ENCODE measurements around the gene DBF4B. TPM values are rescaled to one million over a fixed set of nuclear protein-coding genes. Genes with fewer than 3 reads are reported as not detected.

Gene DBF4B, protein sequence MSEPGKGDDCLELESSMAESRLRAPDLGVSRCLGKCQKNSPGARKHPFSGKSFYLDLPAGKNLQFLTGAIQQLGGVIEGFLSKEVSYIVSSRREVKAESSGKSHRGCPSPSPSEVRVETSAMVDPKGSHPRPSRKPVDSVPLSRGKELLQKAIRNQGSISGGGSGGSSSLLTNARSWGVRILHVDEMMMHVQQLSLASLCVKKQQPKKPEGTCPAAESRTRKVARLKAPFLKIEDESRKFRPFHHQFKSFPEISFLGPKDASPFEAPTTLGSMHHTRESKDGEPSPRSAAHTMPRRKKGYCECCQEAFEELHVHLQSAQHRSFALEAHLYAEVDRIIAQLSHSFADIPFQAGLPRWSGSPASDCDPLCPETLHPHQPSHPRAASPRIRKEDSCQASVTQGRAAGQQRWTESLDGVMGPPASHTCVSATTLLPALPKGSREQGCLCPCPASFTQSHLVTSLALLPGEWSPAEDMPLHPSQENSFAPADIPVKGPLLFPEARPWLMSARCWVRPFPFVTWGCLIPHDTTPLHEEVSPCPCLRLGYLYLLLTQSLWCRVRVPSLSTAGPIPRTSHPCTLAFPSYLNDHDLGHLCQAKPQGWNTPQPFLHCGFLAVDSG
- 4.5 and 5.8 TPM in 2 replicates for total RNA-seq

DNA sequence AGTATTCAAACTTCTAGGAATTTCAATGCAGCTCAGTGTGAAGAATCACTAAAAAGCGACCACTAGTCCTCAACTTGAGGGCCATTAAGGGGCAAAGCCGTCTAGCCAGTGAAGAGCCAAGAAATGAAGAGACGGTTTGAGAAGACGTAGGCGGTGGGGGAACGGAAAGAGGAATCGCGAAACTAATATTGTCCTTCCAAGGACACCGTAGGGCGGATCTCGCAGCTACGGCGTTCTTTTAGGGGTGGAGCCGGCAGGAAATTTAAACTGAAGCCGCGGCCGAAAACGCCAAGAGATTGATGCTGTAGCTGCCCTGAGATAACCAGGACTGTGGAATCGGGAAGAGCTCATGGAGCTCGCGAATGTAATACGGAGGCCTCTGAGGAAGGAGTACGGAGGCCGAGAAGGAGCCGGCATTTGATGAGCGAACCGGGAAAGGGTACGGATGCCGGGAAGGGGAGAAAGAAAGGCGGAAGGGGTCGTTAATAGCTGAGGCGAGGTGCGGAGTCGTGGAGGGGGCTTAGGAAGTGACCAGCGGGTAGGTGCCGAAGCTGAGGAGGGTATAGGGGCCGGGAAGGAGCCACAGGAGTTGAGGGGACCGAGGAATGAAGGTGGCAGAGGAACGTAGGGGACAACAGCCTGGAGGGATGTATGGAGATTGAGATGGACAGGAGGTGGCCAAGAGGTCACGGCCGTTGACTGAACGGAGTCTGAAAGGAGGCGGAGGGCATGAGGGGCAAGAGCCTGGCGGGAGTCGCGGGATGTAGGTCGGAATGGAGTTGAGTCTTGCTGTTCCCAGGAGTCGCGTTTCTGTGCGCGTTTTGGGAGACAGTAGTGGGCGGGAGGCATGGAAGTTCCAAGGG is at the start of gene DBF4B:
Gene DBF4B, plus strand, starts transcription at position 265 of the 863 bp plus-strand sequence. Its CDS starts 156 bp downstream, at position 421.

DNA sequence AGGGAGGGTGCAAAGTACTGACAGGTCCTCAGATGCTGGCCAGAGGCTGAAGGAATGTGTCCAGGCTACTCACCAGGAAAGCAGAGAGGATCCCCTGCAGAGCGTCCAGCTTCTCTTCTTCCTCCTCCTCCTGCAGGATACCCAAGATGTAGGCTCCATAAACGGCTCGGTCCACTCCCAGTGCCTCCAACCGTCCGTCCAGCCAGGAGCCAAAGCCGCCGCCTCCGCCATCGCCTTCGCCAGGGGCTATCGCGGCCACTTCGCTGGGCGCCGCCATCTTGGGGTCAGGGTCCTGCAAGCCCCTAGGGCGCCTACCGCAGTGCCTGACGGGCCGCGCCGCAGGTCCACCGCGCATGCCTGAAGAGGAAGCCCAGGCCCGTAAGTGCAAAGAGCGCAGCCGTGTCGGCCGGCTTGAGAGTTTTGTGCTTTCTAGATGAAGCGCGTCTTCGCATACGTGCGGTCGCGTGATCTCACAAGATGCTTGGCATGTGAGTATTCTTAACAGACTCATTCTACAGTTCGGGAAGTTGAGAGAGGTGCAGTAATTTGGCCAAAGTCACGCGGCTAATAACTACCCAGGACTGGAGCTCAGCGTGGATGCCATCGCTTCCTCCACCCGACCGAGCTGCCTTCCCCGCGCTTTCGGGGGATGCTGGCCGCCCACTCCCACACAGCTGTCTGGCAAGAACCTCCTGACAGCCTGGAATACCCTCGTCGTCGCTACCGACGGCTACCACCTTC is 18.8 kb upstream of the DBF4B start, which contains the start of gene CCDC43:
Gene CCDC43, minus strand, starts transcription at position 300 of the 741 bp plus-strand sequence. Its CDS starts 23 bp downstream, at position 277.

DNA sequence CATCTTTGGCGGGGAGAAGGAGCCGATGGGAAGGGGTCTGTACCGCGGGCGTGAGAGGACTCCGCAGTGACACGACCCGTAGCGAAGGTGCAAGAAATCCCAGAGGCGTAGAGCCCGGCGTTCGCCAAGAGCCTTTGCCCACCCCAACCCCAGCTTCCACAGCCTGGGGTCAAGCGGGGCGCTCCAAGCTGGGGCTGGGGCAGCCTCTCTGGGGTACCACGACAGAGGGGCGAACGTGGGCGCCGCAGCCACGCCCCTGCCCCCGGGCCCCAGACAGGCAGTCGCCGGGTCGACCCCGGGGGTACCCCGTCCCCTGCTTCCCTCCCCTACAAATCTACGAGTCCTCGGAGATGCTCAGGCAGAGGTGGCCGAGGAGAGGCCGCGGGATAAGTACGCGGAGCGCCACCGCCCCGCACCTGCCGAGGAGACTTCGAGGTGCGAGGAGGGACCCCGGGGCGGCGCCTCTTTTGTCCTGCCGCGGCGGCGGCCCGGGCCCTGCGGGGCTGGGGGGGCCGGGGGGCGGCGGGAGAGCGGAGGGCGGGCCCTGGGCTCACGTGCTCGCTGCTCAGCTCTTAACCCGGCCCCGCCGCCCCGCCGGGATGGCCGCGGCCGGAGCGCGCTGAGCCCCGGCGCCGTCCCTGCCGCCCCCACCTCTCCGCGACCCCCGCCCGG is 50.1 kb downstream of the DBF4B start, which contains the start of gene ADAM11:
Gene ADAM11, plus strand, starts transcription at position 575 of the 672 bp plus-strand sequence. CDS start 212 bp downstream, outside the sequence.

Other genes starting within 250 kb of the DBF4B start
- gene GPATCH8, start 205.3 kb upstream of the DBF4B start, total RNA-seq, result 7.6 and 22.1 TPM in 2 replicates
- 0.16 and 0.88 TPM in 2 replicates for gene FZD2, start 151.2 kb upstream of the DBF4B start, total RNA-seq
- under 0.01 TPM in 1 of 2 replicates, not detected in the other for gene MEIOC, start 52.2 kb upstream of the DBF4B start, total RNA-seq
- 29.1 and 39.0 TPM in 2 replicates for gene CCDC43, start 18.9 kb upstream of the DBF4B start, total RNA-seq
- under 0.01 and 0.13 TPM in 2 replicates for gene ADAM11, start 50.3 kb downstream of the DBF4B start, total RNA-seq
- 8.1 and 12.6 TPM in 2 replicates for gene GJC1, start 121.6 kb downstream of the DBF4B start, total RNA-seq
- gene HIGD1B, start 139.2 kb downstream of the DBF4B start, total RNA-seq, result not detected in 2 replicates
- 144 and 266 TPM in 2 replicates for gene EFTUD2, start 190.8 kb downstream of the DBF4B start, total RNA-seq
- gene GFAP, start 206.8 kb downstream of the DBF4B start, total RNA-seq, result 0.16 TPM in 1 of 2 replicates, not detected in the other
- 2.8 and 3.9 TPM in 2 replicates for gene KIF18B, start 239.1 kb downstream of the DBF4B start, total RNA-seq